Activated CD8-positive, alpha-beta memory T cell treated with anti-CD3 and anti-CD28 coated beads, Interleukin-2, amount 50 U/mL, for 4 hours (primary cell): ENCODE results near the gene AK8.

ENCODE experiments used
- DNase-seq: peaks from one replicate; pipeline ENCODE4 v3.0.0-alpha.2; 2020

The AK8 gene

GRCh38 chr9:132769906-132770769 lies 107.9 kb downstream of the AK8 start:
- peak; percentile 71 for DNase-seq

GRCh38 chr9:132768932-132769905 lies 108.9 kb downstream of the AK8 start:
- DNase-seq, result peak; percentile 66

GRCh38 chr9:132763574-132763973 lies 114.5 kb downstream of the AK8 start:
- no peak for DNase-seq

- no peak for DNase-seq
Measured at GRCh38 chr9:132762896-132763295, 115.2 kb downstream of the AK8 start.

GRCh38 chr9:132761602-132762001 lies 116.5 kb downstream of the AK8 start:
- DNase-seq, result no peak

- DNase-seq, result no peak
Measured at GRCh38 chr9:132760057-132760456, 118.0 kb downstream of the AK8 start.

GRCh38 chr9:132757016-132757415 lies 121.1 kb downstream of the AK8 start:
- DNase-seq, result no peak

GRCh38 chr9:132756214-132756845 lies 121.8 kb downstream of the AK8 start:
- no peak for DNase-seq

GRCh38 chr9:132755096-132755495 lies 123.0 kb downstream of the AK8 start:
- DNase-seq, result no peak

- no peak for DNase-seq
Measured at GRCh38 chr9:132754236-132754635, 123.8 kb downstream of the AK8 start.

- no peak for DNase-seq
Measured at GRCh38 chr9:132753593-132753880, 124.5 kb downstream of the AK8 start.

- DNase-seq, result no peak
Measured at GRCh38 chr9:132752877-132753592, 125.0 kb downstream of the AK8 start.

GRCh38 chr9:132750668-132751067 lies 127.4 kb downstream of the AK8 start:
- no peak for DNase-seq

- DNase-seq, result no peak
Measured at GRCh38 chr9:132749306-132749705, 128.8 kb downstream of the AK8 start.

GRCh38 chr9:132748450-132748849 lies 129.6 kb downstream of the AK8 start:
- DNase-seq, result no peak

GRCh38 chr9:132745756-132746709 lies 132.1 kb downstream of the AK8 start:
- no peak for DNase-seq

GRCh38 chr9:132744881-132745755 lies 133.0 kb downstream of the AK8 start:
- DNase-seq, result no peak

- no peak for DNase-seq
Measured at GRCh38 chr9:132743931-132744479, 134.1 kb downstream of the AK8 start.

- DNase-seq, result no peak
Measured at GRCh38 chr9:132742821-132743311, 135.2 kb downstream of the AK8 start.
